GM23338 (cell line): Measurements from ENCODE around the gene BCO1. TPM values are rescaled to one million over a fixed set of nuclear protein-coding genes. Genes with fewer than 3 reads are reported as not detected.

ENCODE experiments used
- ATAC-seq: fragments of 200-7000 bp; cut with Tn5 transposase; 3 replicates; pipeline ENCODE4 v1.9.1; 2020
- DNase-seq: peaks from one replicate; pipeline ENCODE4 v3.0.0-alpha.2; 2015; ENCODE audit warnings: low spot score
- H2AFZ ChIP-seq: fragments of 200-600 bp; sonication (generic); 2 replicates; pipeline ENCODE4 v1.8.0; 2016; ENCODE audit warnings: antibody characterized with exemption, mild to moderate bottlenecking, moderate library complexity
- H3F3A ChIP-seq: fragments of 200-600 bp; sonication (generic); replicated peaks from 2 replicates; pipeline ENCODE4 v1.8.0; 2017; ENCODE audit warnings: antibody characterized with exemption, mixed run types, low read depth
- H3K27ac ChIP-seq: fragments of 200-600 bp; sonication (generic); 2 replicates; pipeline ENCODE4 v1.6.1; 2016; ENCODE audit warnings: low read depth
- H3K27me3 ChIP-seq: fragments of 200-600 bp; sonication (generic); 2 replicates; pipeline ENCODE4 v1.8.0; 2016; ENCODE audit warnings: mild to moderate bottlenecking, mixed run types, moderate library complexity; ENCODE audit not compliant: insufficient read depth
- H3K36me3 ChIP-seq: fragments of 200-600 bp; sonication (generic); 2 replicates; pipeline ENCODE4 v1.8.0; 2016; ENCODE audit warnings: mild to moderate bottlenecking; ENCODE audit not compliant: insufficient read depth
- H3K4me1 ChIP-seq: fragments of 200-600 bp; sonication (generic); 2 replicates; pipeline ENCODE4 v1.8.0; 2016; ENCODE audit warnings: mild to moderate bottlenecking, moderate library complexity; ENCODE audit not compliant: insufficient read depth
- H3K4me2 ChIP-seq: fragments of 200-600 bp; sonication (generic); 2 replicates; pipeline ENCODE4 v1.7.1; 2017; ENCODE audit warnings: mixed run types
- H3K4me3 ChIP-seq: fragments of 200-600 bp; sonication (generic); 2 replicates; pipeline ENCODE4 v1.6.1; 2016; ENCODE audit warnings: mixed run types
- H3K79me2 ChIP-seq: fragments of 200-600 bp; sonication (generic); replicated peaks from 2 replicates; pipeline ENCODE4 v1.8.0; 2017; ENCODE audit warnings: mild to moderate bottlenecking; ENCODE audit not compliant: insufficient read depth
- H3K9me2 ChIP-seq: fragments of 200-600 bp; sonication (generic); 2 replicates; pipeline ENCODE4 v1.8.0; 2017; ENCODE audit not compliant: insufficient read depth
- H4K20me1 ChIP-seq: fragments of 200-600 bp; sonication (generic); replicated peaks from 2 replicates; pipeline ENCODE4 v1.8.0; 2017; ENCODE audit warnings: mild to moderate bottlenecking; ENCODE audit not compliant: insufficient read depth
- H3K27ac Mint-ChIP-seq: 2 replicates; pipeline ENCODE4 v1.8.0; 2020; ENCODE audit warnings: inconsistent platforms, mild to moderate bottlenecking, moderate library complexity, mixed read lengths
- H3K27me3 Mint-ChIP-seq: 3 replicates; pipeline ENCODE4 v1.8.0; 2022; ENCODE audit warnings: low read depth, mild to moderate bottlenecking, moderate library complexity, mixed read lengths, inconsistent platforms; ENCODE audit not compliant: insufficient read depth, poor library complexity
- H3K36me3 Mint-ChIP-seq: 3 replicates; pipeline ENCODE4 v1.8.0; 2021; ENCODE audit warnings: low read depth, mild to moderate bottlenecking, inconsistent platforms, moderate library complexity, mixed read lengths
- H3K4me1 Mint-ChIP-seq: 3 replicates; pipeline ENCODE4 v1.8.0; 2020; ENCODE audit warnings: mild to moderate bottlenecking, inconsistent platforms, mixed read lengths
- H3K4me3 Mint-ChIP-seq: 3 replicates; pipeline ENCODE4 v1.8.0; 2021; ENCODE audit warnings: moderate library complexity, mild to moderate bottlenecking, inconsistent platforms, mixed read lengths
- H3K9me3 Mint-ChIP-seq: 3 replicates; pipeline ENCODE4 v1.8.0; 2020; ENCODE audit warnings: moderate library complexity, mild to moderate bottlenecking, inconsistent platforms, mixed read lengths
- CREB1 ChIP-seq: fragments of 250-450 bp; sonication (Bioruptor Pico); IDR thresholded peaks from 2 replicates; pipeline ENCODE4 v1.5.0; 2020; ENCODE audit warnings: low read depth, mild to moderate bottlenecking, moderate library complexity
- CTCF ChIP-seq, 2 experiments: fragments of 200-600 bp in 1 of 2; sonication (generic) in 1 of 2; conservative IDR thresholded peaks; 2 replicates each; pipeline versions ENCODE4 v1.5.1 to v1.6.1; 2016 to 2017; ENCODE audit warnings: antibody characterized with exemption in 2 of 2, low read depth in 2 of 2, mild to moderate bottlenecking in 2 of 2, moderate library complexity in 1 of 2
- ETS1 ChIP-seq: IDR thresholded peaks from 2 replicates; pipeline ENCODE4 v1.6.1; 2016; ENCODE audit warnings: antibody characterized with exemption
- EZH2 ChIP-seq: fragments of 200-600 bp; sonication (generic); IDR thresholded peaks from one replicate; pipeline ENCODE4 v1.8.0; 2017; ENCODE audit warnings: antibody characterized with exemption, mild to moderate bottlenecking, low read depth; ENCODE audit not compliant: unreplicated experiment
- EZH2phosphoT487 ChIP-seq: fragments of 200-600 bp; sonication (generic); IDR thresholded peaks from one replicate; pipeline ENCODE4 v1.8.1; 2018; ENCODE audit warnings: antibody characterized with exemption; ENCODE audit not compliant: unreplicated experiment
- JUNB ChIP-seq: IDR thresholded peaks from one replicate; pipeline ENCODE4 v1.6.1; 2016; ENCODE audit warnings: antibody characterized with exemption; ENCODE audit not compliant: unreplicated experiment
- NANOG ChIP-seq: IDR thresholded peaks from 2 replicates; pipeline ENCODE4 v1.6.1; 2016; ENCODE audit warnings: antibody characterized with exemption, borderline replicate concordance
- POLR2AphosphoS5 ChIP-seq: IDR thresholded peaks from 2 replicates; pipeline ENCODE4 v1.6.1; 2016; ENCODE audit warnings: antibody characterized with exemption, low read depth
- REST ChIP-seq: IDR thresholded peaks from one replicate; pipeline ENCODE4 v1.6.1; 2018; ENCODE audit warnings: antibody characterized with exemption; ENCODE audit not compliant: unreplicated experiment
- STAT1 ChIP-seq: IDR thresholded peaks from one replicate; pipeline ENCODE4 v1.6.1; 2016; ENCODE audit warnings: antibody characterized with exemption; ENCODE audit not compliant: unreplicated experiment
- ZNF114 ChIP-seq: fragments of 250-450 bp; sonication (Bioruptor Pico); IDR thresholded peaks from 2 replicates; pipeline ENCODE4 v1.5.0; 2020; ENCODE audit warnings: mild to moderate bottlenecking, moderate library complexity
- ZNF331 ChIP-seq: fragments of 250-450 bp; sonication (Bioruptor Pico); IDR thresholded peaks from 2 replicates; pipeline ENCODE4 v1.5.0; 2020; ENCODE audit warnings: low read depth, mild to moderate bottlenecking, moderate library complexity
- ZNF462 ChIP-seq: fragments of 250-450 bp; sonication (Bioruptor Pico); IDR thresholded peaks from 2 replicates; pipeline ENCODE4 v1.5.0; 2020; ENCODE audit warnings: mild to moderate bottlenecking, moderate library complexity
- polyA plus RNA-seq: library from polyadenylated mRNA; unstranded; fragments of >200 nt; fragmentation: Nextera tagmentation; extraction: Ambion mirVana; gene quantifications from 2 replicates; pipeline ENCODE4 v1.2.1, GENCODE V29; 2016
- total RNA-seq: library from RNA; depleted of rRNA; stranded (reverse); fragments of >200 nt; shearing (Covaris generic); gene quantifications from 2 replicates; pipeline ENCODE4 v1.2.3, GENCODE V29; 2014

The BCO1 gene
- total and polyA plus RNA-seq, 2 experiments from 2014 or later: 0.28 TPM; not detected in 1

DNA sequence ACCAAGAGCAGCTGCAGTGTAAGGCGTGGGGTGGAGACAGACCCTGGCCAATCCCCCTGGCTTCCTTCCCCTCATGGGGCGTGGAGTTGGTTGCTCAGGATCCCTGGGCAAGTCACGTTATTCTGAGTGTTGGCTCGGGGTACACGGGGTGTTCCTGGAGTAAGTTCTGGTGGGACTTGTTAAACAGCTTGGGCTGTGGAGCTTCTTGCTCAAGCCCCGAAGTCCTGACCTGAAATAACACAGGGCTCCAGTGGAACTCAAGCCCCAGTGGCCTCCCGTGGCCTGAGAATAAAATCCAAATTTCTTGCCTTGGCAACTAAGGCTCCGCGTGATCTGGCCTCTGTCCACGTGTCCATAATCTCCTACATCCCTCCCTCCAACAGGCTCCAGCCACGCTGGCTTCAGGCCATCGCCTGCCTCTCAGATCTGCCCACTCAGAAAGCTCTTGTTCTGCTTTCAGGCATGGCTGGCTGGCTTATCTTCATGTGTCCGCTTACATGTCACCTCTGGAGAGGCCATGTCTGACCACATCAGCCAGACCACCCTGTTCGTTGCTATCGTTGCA lies 49.3 kb upstream of the BCO1 start:
- no peak for DNase-seq
- no peak for TF ChIP-seq ZNF114 (CRISPR knock-in tag)
- TF ChIP-seq REST: no peak
- no peak for TF ChIP-seq EZH2phosphoT487
- TF ChIP-seq ZNF331 (CRISPR knock-in tag): no peak
- no peak for TF ChIP-seq STAT1
- TF ChIP-seq POLR2AphosphoS5: no peak
- no peak for TF ChIP-seq NANOG
- TF ChIP-seq CREB1: no peak
- no peak for TF ChIP-seq JUNB
- no peak for TF ChIP-seq ZNF462 (CRISPR knock-in tag)
- no peak for TF ChIP-seq EZH2
- TF ChIP-seq CTCF (conservative IDR thresholded peaks at IDR 0.05; ENCODE audit: low read depth in 2 of 2): no peak
- no peak for TF ChIP-seq ETS1
- no peak overlapping the region for H3K4me2 ChIP-seq
- no peak overlapping the region for H3K4me3 ChIP-seq
- Mint-ChIP-seq H3K27ac (no peak overlapping the region), H3K9me3 (no peaks in the 10 kb centered on the region), H3K36me3 (no peaks in the 10 kb centered on the region), H3K4me1 (no peaks in the 10 kb centered on the region), H3K27me3 (peaks cover 6% of the 10 kb centered on the region), H3K4me3 (no peak overlapping the region)
- no peaks in the 10 kb centered on the region for H3K79me2 ChIP-seq
- H3K4me1 ChIP-seq: no peaks in the 10 kb centered on the region
- no peaks in the 10 kb centered on the region for H3F3A ChIP-seq
- no peaks in the 10 kb centered on the region for H4K20me1 ChIP-seq
- peaks cover 3% of the 10 kb centered on the region; the same call in 1 of the 2 replicates for H3K9me2 ChIP-seq
- no peaks in the 10 kb centered on the region for H3K27me3 ChIP-seq
- H3K27ac ChIP-seq: no peak overlapping the region
- ATAC-seq: no peak
- no peaks in the 10 kb centered on the region for H3K36me3 ChIP-seq
- peak overlapping the region; percentile 38; the same call in 1 of the 2 replicates for H2AFZ ChIP-seq
